ENCODE results near the gene HEYL. TPM values are rescaled to one million over a fixed set of nuclear protein-coding genes. Genes with fewer than 3 reads are reported as not detected.

The HEYL gene
- total and polyA plus RNA-seq, 2 of the 8 experiments (the other 6 are each of a cell fraction or from before 2014, with no cell fraction given): 1.8 to 3.1 TPM

GRCh38 chr1:39666772-39667171 lies 27.3 kb upstream of the HEYL start:
- Histone ChIP-seq H4K91ac (replicated peaks; ENCODE audit: insufficient read length, low read length) (no peak overlapping the region), H3K9me3 (ENCODE audit: insufficient read depth in 2 of 2, low read depth in 1 of 2, low read length in 1 of 2) (no peaks in the 10 kb centered on the region; a peak in 1 of 4 replicates), H3K36me3 (ENCODE audit: control insufficient read depth in 2 of 4, insufficient read depth in 4 of 4, low read length in 3 of 4) (peaks cover 0 to under 1% (median 0%) of the 10 kb centered on the region in 4 experiments; a peak in 1 of 8 replicates), H3K4me1 (replicated peaks in 1 of 4; ENCODE audit: control insufficient read depth in 3 of 4, insufficient read depth in 4 of 4, low read length in 3 of 4) (peaks cover 0 to 5% (median 4%) of the 10 kb centered on the region in 4 experiments; a peak in 5 of 7 replicates), H3K14ac (ENCODE audit: insufficient read length) (no peak overlapping the region), H3K79me2 (ENCODE audit: control insufficient read depth in 1 of 2, insufficient read depth in 2 of 2, low read length in 2 of 2) (no peaks in the 10 kb centered on the region), H3K23me2 (ENCODE audit: low read depth, low read length) (no peaks in the 10 kb centered on the region; the same call in 1 of the 2 replicates), H3K56ac (replicated peaks; ENCODE audit: insufficient read length, low read depth, low read length) (no peak overlapping the region), H3K23ac (ENCODE audit: insufficient read length) (no peak overlapping the region), H2AK5ac (ENCODE audit: low read depth, low read length) (no peak overlapping the region), H3K27me3 (replicated peaks in 1 of 4; ENCODE audit: control insufficient read depth in 3 of 4, extremely low read depth in 1 of 4, insufficient read depth in 3 of 4, low read length in 3 of 4) (peaks cover 36 to 82% (median 63%) of the 10 kb centered on the region in 4 experiments), H3K18ac (ENCODE audit: extremely low read depth, low read length) (no peak overlapping the region), H3K4me3 (ENCODE audit: extremely low read depth in 1 of 4, insufficient read depth in 2 of 4, low read depth in 3 of 4, low read length in 4 of 4) (no peak overlapping the region), H4K20me1 (replicated peaks in 1 of 2; ENCODE audit: control insufficient read depth in 1 of 2, insufficient read depth in 2 of 2, low read length in 2 of 2) (peaks cover 0 to 1% of the 10 kb centered on the region in 2 experiments), H3K27ac (ENCODE audit: low read depth, low read length) (no peak overlapping the region), H2BK5ac (ENCODE audit: low read depth, low read length) (no peak overlapping the region), H2AFZ (ENCODE audit: low read length) (no peak overlapping the region), H4K5ac (ENCODE audit: insufficient read length, low read depth, low read length) (no peak overlapping the region), H3K9ac (replicated peaks in 1 of 4; ENCODE audit: extremely low read depth in 1 of 4, low read depth in 3 of 4, low read length in 3 of 4) (no peak overlapping the region), H2BK15ac (ENCODE audit: low read length) (no peak overlapping the region), H2BK120ac (replicated peaks; ENCODE audit: low read depth, low read length) (no peak overlapping the region), H3K79me1 (ENCODE audit: low read depth, low read length) (no peaks in the 10 kb centered on the region), H3K4me2 (ENCODE audit: insufficient read depth in 1 of 2, low read depth in 2 of 2, low read length in 2 of 2) (no peak overlapping the region), H4K8ac (ENCODE audit: extremely low read depth, insufficient read depth, low read length) (no peak overlapping the region), H3K4ac (replicated peaks; ENCODE audit: insufficient read length, low read depth, low read length) (no peak overlapping the region), H2BK20ac (ENCODE audit: low read length) (no peak overlapping the region), H2BK12ac (ENCODE audit: low read depth, low read length) (no peak overlapping the region)
- ChIA-PET POLR2A (ENCODE audit: partially characterized antibody) (interaction anchor here (1.4 to 2.4 kb wide), 2 partner anchors 14 to 35 kb away, joined by 4 to 7 read pairs; no protein-coding TSS in a partner anchor), CTCF (ENCODE audit: partially characterized antibody) (interaction anchor here (0.6 to 10.5 kb wide), 7 partner anchors 8 to 83 kb away, joined by 3 to 184 read pairs (median 4); no protein-coding TSS in a partner anchor)
- 89% methylated on average over 3 of the region's 3 CpGs; no CpG with 5 or more reads in 1 of the 2 experiments for WGBS, 2 experiments (ENCODE audit: extremely low coverage in 1 of 2, insufficient coverage in 1 of 2, insufficient read length in 1 of 2, insufficient replicate concordance in 2 of 2, low coverage in 1 of 2, low lambda C conversion rate in 2 of 2, missing lambda C conversion rate in 1 of 2)
- FAIRE-seq (no peak), DNase-seq (ENCODE audit: low read depth in 1 of 2, low spot score in 2 of 2) (no peak)
- TF ChIP-seq BACH1 (IDR thresholded peaks at IDR 0.05; ENCODE audit: low read length) (no peak), TCF12 (IDR thresholded peaks at IDR 0.05; ENCODE audit: low read depth, low read length) (no peak), SIRT6 (IDR thresholded peaks at IDR 0.05; ENCODE audit: low read length) (no peak), SUZ12 (IDR thresholded peaks at IDR 0.05; ENCODE audit: low read length) (no peak), CHD1 (IDR thresholded peaks at IDR 0.05; ENCODE audit: low read depth, low read length) (no peak), BCL11A (IDR thresholded peaks at IDR 0.05; ENCODE audit: low read depth in 2 of 2, low read length in 2 of 2) (no peak), CEBPB (IDR thresholded peaks at IDR 0.05; ENCODE audit: low read depth, low read length) (no peak), EGR1 (IDR thresholded peaks at IDR 0.05; ENCODE audit: borderline replicate concordance, low read depth, low read length) (no peak), RFX5 (IDR thresholded peaks at IDR 0.05; ENCODE audit: borderline replicate concordance, low read depth, low read length) (no peak), POLR2A (IDR thresholded peaks at IDR 0.05; ENCODE audit: control extremely low read depth in 1 of 2, low read depth in 2 of 2, low read length in 2 of 2) (no peak), EZH2 (IDR thresholded peaks at IDR 0.05; ENCODE audit: low read depth, low read length, severe bottlenecking) (no peak), CTCF (IDR thresholded peaks at IDR 0.05; ENCODE audit: control extremely low read depth in 1 of 3, insufficient read depth in 1 of 3, low read depth in 1 of 3, low read length in 3 of 3) (no peak), GTF2F1 (IDR thresholded peaks at IDR 0.05; ENCODE audit: borderline replicate concordance, low read depth, low read length) (no peak)
